ENCODE data around the gene SEMA5A. TPM values are rescaled to one million over a fixed set of nuclear protein-coding genes. Genes with fewer than 3 reads are reported as not detected.
"Not testable (repeated sequence)": the region's sequence is repeated elsewhere in the genome, so short reads cannot be mapped to it uniquely, and the experiment has no call there.

Gene SEMA5A
- total RNA-seq, 4 donors from 2014 or later: 13.4 to 22.3 (median 18.5) TPM

GRCh38 chr5:9354336-9355081 is 191.4 kb downstream of the SEMA5A start:
- no peak for TF ChIP-seq POLR2A (IDR thresholded peaks at IDR 0.05)
- TF ChIP-seq, protein P1, sequence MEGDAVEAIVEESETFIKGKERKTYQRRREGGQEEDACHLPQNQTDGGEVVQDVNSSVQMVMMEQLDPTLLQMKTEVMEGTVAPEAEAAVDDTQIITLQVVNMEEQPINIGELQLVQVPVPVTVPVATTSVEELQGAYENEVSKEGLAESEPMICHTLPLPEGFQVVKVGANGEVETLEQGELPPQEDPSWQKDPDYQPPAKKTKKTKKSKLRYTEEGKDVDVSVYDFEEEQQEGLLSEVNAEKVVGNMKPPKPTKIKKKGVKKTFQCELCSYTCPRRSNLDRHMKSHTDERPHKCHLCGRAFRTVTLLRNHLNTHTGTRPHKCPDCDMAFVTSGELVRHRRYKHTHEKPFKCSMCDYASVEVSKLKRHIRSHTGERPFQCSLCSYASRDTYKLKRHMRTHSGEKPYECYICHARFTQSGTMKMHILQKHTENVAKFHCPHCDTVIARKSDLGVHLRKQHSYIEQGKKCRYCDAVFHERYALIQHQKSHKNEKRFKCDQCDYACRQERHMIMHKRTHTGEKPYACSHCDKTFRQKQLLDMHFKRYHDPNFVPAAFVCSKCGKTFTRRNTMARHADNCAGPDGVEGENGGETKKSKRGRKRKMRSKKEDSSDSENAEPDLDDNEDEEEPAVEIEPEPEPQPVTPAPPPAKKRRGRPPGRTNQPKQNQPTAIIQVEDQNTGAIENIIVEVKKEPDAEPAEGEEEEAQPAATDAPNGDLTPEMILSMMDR (IDR thresholded peaks at IDR 0.05): no peak
- 59 to 60% methylated on average over 7 of the region's 7 CpGs for WGBS, 2 donors
- no peak for DNase-seq (ENCODE audit: low spot score in 2 of 2)
- intact Hi-C loops (cut with DNase I; ENCODE audit: low total_unique reads): no loop called here
- H3K4me3 ChIP-seq (ENCODE audit: low read depth, poor library complexity, severe bottlenecking): no peak overlapping the region

GRCh38 chr5:9353048-9353447 is 192.8 kb downstream of the SEMA5A start:
- H3K4me3 ChIP-seq (ENCODE audit: low read depth, poor library complexity, severe bottlenecking); DNase-seq (ENCODE audit: low spot score in 2 of 2); intact Hi-C loops (cut with DNase I; ENCODE audit: low total_unique reads): not testable (repeated sequence)

DNA sequence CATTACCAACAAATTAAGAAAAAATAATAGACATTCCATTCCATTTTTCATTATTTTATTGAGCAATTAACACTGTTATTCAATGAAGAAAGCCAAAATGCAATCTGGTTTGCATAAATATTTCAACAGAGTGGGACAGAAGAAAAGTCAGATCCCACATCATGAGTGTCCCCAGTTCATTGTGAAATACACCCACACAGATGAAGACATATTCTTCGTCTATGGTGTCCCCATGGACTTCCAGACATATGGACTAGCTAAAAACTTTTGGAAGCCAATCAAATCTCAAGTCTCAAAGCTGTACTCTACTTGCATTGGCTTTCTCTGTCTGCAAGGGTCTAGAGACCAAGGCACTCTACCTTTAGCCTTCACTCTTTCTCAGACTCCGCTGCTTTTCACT is 194.3 kb downstream of the SEMA5A start:
- TF ChIP-seq POLR2A (IDR thresholded peaks at IDR 0.05): no peak
- TF ChIP-seq, protein P1 (IDR thresholded peaks at IDR 0.05): no peak
- intact Hi-C loops (cut with DNase I; ENCODE audit: low total_unique reads): no loop called here
- no peak overlapping the region for H3K4me3 ChIP-seq (ENCODE audit: low read depth, poor library complexity, severe bottlenecking)
- 62 to 63% methylated on average over 2 of the region's 2 CpGs for WGBS, 2 donors
- no peak for DNase-seq (ENCODE audit: low spot score in 2 of 2)

GRCh38 chr5:9350301-9350797 is 195.5 kb downstream of the SEMA5A start:
- intact Hi-C loops (cut with DNase I; ENCODE audit: low total_unique reads): no loop called here
- no peak for TF ChIP-seq POLR2A (IDR thresholded peaks at IDR 0.05)
- TF ChIP-seq, protein P1 (IDR thresholded peaks at IDR 0.05): no peak
- 43 to 48% methylated on average over 4 of the region's 4 CpGs for WGBS, 2 donors
- no peak for DNase-seq (ENCODE audit: low spot score in 2 of 2)
- no peak overlapping the region for H3K4me3 ChIP-seq (ENCODE audit: low read depth, poor library complexity, severe bottlenecking)

GRCh38 chr5:9348401-9348996 is 197.4 kb downstream of the SEMA5A start:
- no peak for DNase-seq (ENCODE audit: low spot score in 2 of 2)
- WGBS, 2 donors: 12 to 15% methylated on average over 5 of the region's 5 CpGs
- no peak overlapping the region for H3K4me3 ChIP-seq (ENCODE audit: low read depth, poor library complexity, severe bottlenecking)
- intact Hi-C loops (cut with DNase I; ENCODE audit: low total_unique reads): no loop called here
- TF ChIP-seq, protein P1 (IDR thresholded peaks at IDR 0.05): no peak
- TF ChIP-seq POLR2A (IDR thresholded peaks at IDR 0.05): no peak

GRCh38 chr5:9347541-9348295 is 198.2 kb downstream of the SEMA5A start:
- intact Hi-C loops (cut with DNase I; ENCODE audit: low total_unique reads): no loop called here
- no peak overlapping the region for H3K4me3 ChIP-seq (ENCODE audit: low read depth, poor library complexity, severe bottlenecking)
- no peak for DNase-seq (ENCODE audit: low spot score in 2 of 2)
- no peak for TF ChIP-seq POLR2A (IDR thresholded peaks at IDR 0.05)
- TF ChIP-seq, protein P1 (IDR thresholded peaks at IDR 0.05): no peak
- WGBS, 2 donors: 60 to 72% methylated on average over 7 of the region's 7 CpGs

Data from lower leg skin (tissue), 4 donors.